Measurements from ENCODE around the gene AP2A2.

GRCh38 chr11:931385-931784 lies 5.7 kb downstream of the AP2A2 start:
- no peak for TF ChIP-seq CTCF (conservative IDR thresholded peaks at IDR 0.05; ENCODE audit: low read length)
- TF ChIP-seq EZH2phosphoT487 (IDR thresholded peaks at IDR 0.05; ENCODE audit: borderline replicate concordance, low read depth, low read length), result no peak

Measured in OCI-LY7 (cell line).